Esophagus squamous epithelium (tissue), 4 donors: Measurements from ENCODE around the gene EPG5.

Source experiments
- POLR2A ChIP-seq, 4 donors: fragments of 450-650 bp; IDR thresholded peaks; one replicate each; pipeline ENCODE4 v1.6.1; 2017; ENCODE audit warnings: antibody characterized with exemption in 4 of 4, mild to moderate bottlenecking in 4 of 4, moderate library complexity in 3 of 4
- TF ChIP-seq, protein P1 (sequence below), 6 experiments: fragments of 450-650 bp in 4 of 6; fragments of 200-600 bp in 2 of 6; sonication (generic) in 2 of 6; IDR thresholded peaks; one replicate each; pipeline ENCODE4 v1.5.1; 2016 to 2019; ENCODE audit warnings: antibody characterized with exemption in 6 of 6, mild to moderate bottlenecking in 4 of 6, moderate library complexity in 4 of 6

DNA sequence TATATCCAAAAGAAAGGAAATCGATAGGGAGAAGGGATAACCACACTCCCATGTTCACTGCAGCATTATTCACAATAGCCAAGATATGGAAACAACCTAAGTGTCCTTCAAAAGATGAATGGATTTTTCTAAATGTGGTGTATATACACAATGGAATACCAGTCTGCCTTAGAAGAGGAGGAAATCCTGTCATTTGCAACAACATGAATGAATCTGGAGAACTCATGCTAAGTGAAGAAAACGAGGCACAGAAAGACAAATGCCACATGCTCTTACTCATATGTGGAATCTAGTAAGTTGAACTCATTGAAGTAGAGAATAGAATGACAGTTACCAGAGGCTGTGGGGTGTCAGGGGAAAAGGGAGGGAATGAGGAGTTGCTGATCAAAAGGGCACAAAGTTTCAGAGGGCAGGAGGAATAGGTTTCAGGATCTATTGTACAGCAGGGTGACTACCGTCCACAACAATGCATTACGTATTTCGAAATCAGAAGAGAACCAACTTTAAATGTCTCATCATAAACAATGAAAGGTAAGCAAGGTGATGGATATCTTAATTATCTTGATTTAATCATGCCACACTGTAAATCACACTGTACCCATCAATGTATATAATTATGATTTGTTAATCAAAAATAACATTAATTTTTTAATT, 95.6 kb downstream of the EPG5 start:
- TF ChIP-seq, protein P1, sequence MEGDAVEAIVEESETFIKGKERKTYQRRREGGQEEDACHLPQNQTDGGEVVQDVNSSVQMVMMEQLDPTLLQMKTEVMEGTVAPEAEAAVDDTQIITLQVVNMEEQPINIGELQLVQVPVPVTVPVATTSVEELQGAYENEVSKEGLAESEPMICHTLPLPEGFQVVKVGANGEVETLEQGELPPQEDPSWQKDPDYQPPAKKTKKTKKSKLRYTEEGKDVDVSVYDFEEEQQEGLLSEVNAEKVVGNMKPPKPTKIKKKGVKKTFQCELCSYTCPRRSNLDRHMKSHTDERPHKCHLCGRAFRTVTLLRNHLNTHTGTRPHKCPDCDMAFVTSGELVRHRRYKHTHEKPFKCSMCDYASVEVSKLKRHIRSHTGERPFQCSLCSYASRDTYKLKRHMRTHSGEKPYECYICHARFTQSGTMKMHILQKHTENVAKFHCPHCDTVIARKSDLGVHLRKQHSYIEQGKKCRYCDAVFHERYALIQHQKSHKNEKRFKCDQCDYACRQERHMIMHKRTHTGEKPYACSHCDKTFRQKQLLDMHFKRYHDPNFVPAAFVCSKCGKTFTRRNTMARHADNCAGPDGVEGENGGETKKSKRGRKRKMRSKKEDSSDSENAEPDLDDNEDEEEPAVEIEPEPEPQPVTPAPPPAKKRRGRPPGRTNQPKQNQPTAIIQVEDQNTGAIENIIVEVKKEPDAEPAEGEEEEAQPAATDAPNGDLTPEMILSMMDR (IDR thresholded peaks at IDR 0.05), result no peak
- TF ChIP-seq POLR2A (IDR thresholded peaks at IDR 0.05), result no peak
